Thymus (tissue), 2 donors: ENCODE results near the gene ATG2A. TPM values are rescaled to one million over a fixed set of nuclear protein-coding genes. Genes with fewer than 3 reads are reported as not detected.

Source experiments
- polyA plus RNA-seq: library from polyadenylated mRNA; stranded (reverse); fragments of 200-250 nt; gene quantifications from one replicate; pipeline ENCODE4 v1.2.3, GENCODE V29; 2013
- total RNA-seq: library from RNA; stranded (reverse); fragments of 120-200 nt; gene quantifications from one replicate; pipeline ENCODE4 v1.2.4, GENCODE V29; 2013
- donor health status: healthy.

The ATG2A gene
- total and polyA plus RNA-seq, 2 donors, result 6.3 to 35.2 TPM

Other genes with a start within 250 kb of the ATG2A start
- gene NRXN2, start 194.0 kb downstream of the ATG2A start, total RNA-seq, result 0.85 TPM
- gene NRXN2, start 194.0 kb downstream of the ATG2A start, polyA plus RNA-seq, result 1.6 TPM
- gene RASGRP2, start 173.1 kb downstream of the ATG2A start, total RNA-seq, result 38.1 TPM
- gene RASGRP2, start 173.1 kb downstream of the ATG2A start, polyA plus RNA-seq, result 227 TPM
- gene PYGM, start 157.2 kb downstream of the ATG2A start, total RNA-seq, result 1.0 TPM
- 3.5 TPM for gene PYGM, start 157.2 kb downstream of the ATG2A start, polyA plus RNA-seq
- gene SF1, start 138.7 kb downstream of the ATG2A start, total RNA-seq, result 49.5 TPM
- gene SF1, start 138.7 kb downstream of the ATG2A start, polyA plus RNA-seq, result 134 TPM
- gene MAP4K2, start 114.0 kb downstream of the ATG2A start, total RNA-seq, result 23.9 TPM
- gene MAP4K2, start 114.0 kb downstream of the ATG2A start, polyA plus RNA-seq, result 37.6 TPM
- gene MEN1, start 106.7 kb downstream of the ATG2A start, total RNA-seq, result 10.8 TPM
- gene MEN1, start 106.7 kb downstream of the ATG2A start, polyA plus RNA-seq, result 33.4 TPM
- 1.7 TPM for gene CDC42BPG, start 72.6 kb downstream of the ATG2A start, total RNA-seq
- 7.4 TPM for gene CDC42BPG, start 72.6 kb downstream of the ATG2A start, polyA plus RNA-seq
- 17.3 TPM for gene EHD1, start 38.6 kb downstream of the ATG2A start, total RNA-seq
- 32.3 TPM for gene EHD1, start 38.6 kb downstream of the ATG2A start, polyA plus RNA-seq
- 4.4 TPM for gene PPP2R5B, start 7.5 kb upstream of the ATG2A start, total RNA-seq
- 18.3 TPM for gene PPP2R5B, start 7.5 kb upstream of the ATG2A start, polyA plus RNA-seq
- 0.47 TPM for gene GPHA2, start 18.7 kb upstream of the ATG2A start, total RNA-seq
- 1.6 TPM for gene GPHA2, start 18.7 kb upstream of the ATG2A start, polyA plus RNA-seq
- gene MAJIN, start 54.9 kb upstream of the ATG2A start, total RNA-seq, result 0.14 TPM
- gene MAJIN, start 54.9 kb upstream of the ATG2A start, polyA plus RNA-seq, result 0.50 TPM
- gene BATF2, start 79.8 kb upstream of the ATG2A start, total RNA-seq, result 0.90 TPM
- 3.1 TPM for gene BATF2, start 79.8 kb upstream of the ATG2A start, polyA plus RNA-seq
- 42.8 TPM for gene ARL2, start 97.0 kb upstream of the ATG2A start, total RNA-seq
- 52.0 TPM for gene ARL2, start 97.0 kb upstream of the ATG2A start, polyA plus RNA-seq
- 10.6 TPM for gene SNX15, start 110.2 kb upstream of the ATG2A start, total RNA-seq
- gene SNX15, start 110.2 kb upstream of the ATG2A start, polyA plus RNA-seq, result 15.4 TPM
- gene SAC3D1, start 124.0 kb upstream of the ATG2A start, total RNA-seq, result 11.2 TPM
- 11.5 TPM for gene SAC3D1, start 124.0 kb upstream of the ATG2A start, polyA plus RNA-seq
- 5.1 TPM for gene NAALADL1, start 141.3 kb upstream of the ATG2A start, total RNA-seq
- gene NAALADL1, start 141.3 kb upstream of the ATG2A start, polyA plus RNA-seq, result 9.0 TPM
- gene CDCA5, start 166.8 kb upstream of the ATG2A start, total RNA-seq, result 26.8 TPM
- gene CDCA5, start 166.8 kb upstream of the ATG2A start, polyA plus RNA-seq, result 2.2 TPM
- 16.8 TPM for gene ZFPL1, start 167.0 kb upstream of the ATG2A start, total RNA-seq
- 42.5 TPM for gene ZFPL1, start 167.0 kb upstream of the ATG2A start, polyA plus RNA-seq
- 110 TPM for gene VPS51, start 179.0 kb upstream of the ATG2A start, total RNA-seq
- 121 TPM for gene VPS51, start 179.0 kb upstream of the ATG2A start, polyA plus RNA-seq
- gene TM7SF2, start 194.7 kb upstream of the ATG2A start, total RNA-seq, result 16.1 TPM
- 35.8 TPM for gene TM7SF2, start 194.7 kb upstream of the ATG2A start, polyA plus RNA-seq
- gene ZNHIT2, start 200.5 kb upstream of the ATG2A start, total RNA-seq, result 10.1 TPM
- gene ZNHIT2, start 200.5 kb upstream of the ATG2A start, polyA plus RNA-seq, result 16.5 TPM
- gene FAU, start 204.9 kb upstream of the ATG2A start, total RNA-seq, result 1,067 TPM
- gene FAU, start 204.9 kb upstream of the ATG2A start, polyA plus RNA-seq, result 1,132 TPM
- 42.3 TPM for gene MRPL49, start 205.1 kb upstream of the ATG2A start, total RNA-seq
- gene MRPL49, start 205.1 kb upstream of the ATG2A start, polyA plus RNA-seq, result 36.2 TPM
- 3.6 TPM for gene SYVN1, start 217.3 kb upstream of the ATG2A start, total RNA-seq
- 22.7 TPM for gene SYVN1, start 217.3 kb upstream of the ATG2A start, polyA plus RNA-seq